Epithelial cell of prostate (primary cell): ENCODE measurements around the gene KISS1R.

ENCODE experiments used
- DNase-seq: peaks from one replicate; pipeline ENCODE4 v3.0.0-alpha.2; 2011; ENCODE audit warnings: low read depth, low spot score
- H3K27ac ChIP-seq: fragments of 450-650 bp; 2 replicates; pipeline ENCODE4 v1.5.1; 2017; ENCODE audit warnings: mild to moderate bottlenecking

KISS1R gene

DNA sequence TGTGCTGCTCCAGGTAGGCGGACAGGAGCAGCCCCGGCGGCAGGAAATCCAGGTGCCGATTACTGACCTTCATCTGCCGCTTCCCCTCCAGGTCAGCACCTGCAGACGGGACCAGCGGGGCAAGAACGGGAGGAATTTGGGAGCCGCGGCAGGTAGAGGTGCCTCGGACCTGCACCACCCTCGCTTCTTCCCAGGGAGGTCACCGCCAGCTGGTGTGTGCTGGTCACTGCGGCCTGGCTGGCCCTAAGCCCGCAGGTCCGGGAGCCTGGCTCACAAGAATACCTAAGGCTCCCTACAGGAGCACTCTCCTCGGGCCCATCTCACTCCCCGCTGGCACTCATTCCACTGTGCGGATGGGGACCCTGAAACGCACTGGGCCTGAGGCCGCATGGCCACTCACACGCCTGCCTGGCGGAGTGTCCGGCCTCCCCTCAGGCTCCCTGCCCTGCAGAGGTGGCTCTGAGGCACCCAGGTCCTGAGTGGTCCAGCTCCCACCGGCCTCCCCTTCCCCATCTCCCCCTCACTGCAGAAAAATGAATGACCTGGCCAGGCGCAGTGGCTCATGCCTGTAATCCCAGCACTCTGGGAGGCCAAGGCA, 19.6 kb upstream of the KISS1R start:
- H3K27ac ChIP-seq: no peak overlapping the region
- no peak for DNase-seq

DNA sequence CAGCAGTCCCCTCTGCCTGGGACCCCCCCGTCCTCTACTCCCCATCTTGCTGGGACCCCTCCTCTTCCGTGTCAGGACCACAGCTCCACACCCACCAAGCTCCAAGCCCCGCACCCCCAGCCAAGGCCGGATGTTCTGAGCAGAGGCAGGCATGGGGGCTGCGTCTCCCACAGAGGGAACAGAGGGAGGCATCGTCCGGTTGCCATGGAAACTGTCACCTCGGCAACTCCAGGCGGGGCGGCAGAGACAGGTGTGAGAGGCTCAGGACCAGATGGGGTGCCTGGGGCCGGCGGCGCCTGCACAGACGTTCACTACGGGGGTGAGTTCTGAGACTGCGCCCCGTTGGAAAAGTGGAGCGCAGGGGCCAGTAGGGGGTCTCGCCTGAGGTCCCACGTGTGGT, 18.5 kb upstream of the KISS1R start:
- DNase-seq: no peak
- no peak overlapping the region for H3K27ac ChIP-seq

GRCh38 chr19:899336-900042, 17.6 kb upstream of the KISS1R start:
- no peak overlapping the region for H3K27ac ChIP-seq

GRCh38 chr19:900043-900301, 17.2 kb upstream of the KISS1R start:
- no peak for DNase-seq
- H3K27ac ChIP-seq: no peak overlapping the region

More at GRCh38 chr19:899336-900042, 17.6 kb upstream of the KISS1R start:
- DNase-seq: no peak

- no peak for DNase-seq
- no peak overlapping the region for H3K27ac ChIP-seq
These were observed 16.6 kb upstream of the KISS1R start for GRCh38 chr19:900302-901111.

DNA sequence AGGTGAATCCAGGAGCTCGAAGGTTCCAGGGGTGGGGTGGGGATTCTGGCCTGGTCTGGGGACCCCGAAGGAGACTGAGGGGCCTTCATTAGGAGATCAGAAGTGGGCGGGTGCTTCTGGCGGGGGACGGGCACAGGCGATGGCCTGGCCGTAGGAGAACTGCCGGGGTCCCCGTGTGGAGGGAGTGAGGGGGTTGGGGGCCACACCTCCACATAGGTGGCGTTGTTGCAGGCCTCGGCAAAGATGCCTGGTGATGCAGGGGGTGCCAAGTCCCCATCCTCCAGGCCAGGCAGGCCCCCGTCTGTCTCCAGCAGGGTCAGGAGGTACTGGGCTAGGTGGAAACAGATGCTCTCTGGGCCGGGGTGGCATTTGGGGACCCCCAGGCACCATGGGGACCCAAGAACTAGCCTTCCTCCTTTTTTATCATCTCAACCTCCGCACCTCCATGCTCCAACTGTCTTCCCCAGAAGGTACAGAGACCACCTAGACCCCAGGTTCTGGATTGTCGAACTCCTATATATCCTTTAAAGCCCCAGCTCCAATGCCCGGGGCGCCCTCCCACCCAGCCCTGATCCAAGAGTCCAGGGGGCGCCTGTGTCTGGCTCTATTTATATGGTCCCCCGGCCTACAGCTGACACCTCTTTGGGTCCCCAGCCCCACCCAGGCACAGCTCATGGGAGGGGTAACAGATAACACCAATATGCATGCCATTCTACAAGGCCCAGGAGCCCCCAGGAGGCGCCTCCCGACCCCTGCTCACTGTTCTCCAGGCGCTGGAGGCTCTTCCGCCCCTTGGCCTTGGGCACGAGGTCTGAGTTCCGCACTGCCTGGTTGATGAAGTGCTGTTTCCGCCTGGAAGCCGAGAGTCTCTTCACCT, 15.7 kb upstream of the KISS1R start:
- no peak for DNase-seq
- no peak overlapping the region for H3K27ac ChIP-seq

DNA sequence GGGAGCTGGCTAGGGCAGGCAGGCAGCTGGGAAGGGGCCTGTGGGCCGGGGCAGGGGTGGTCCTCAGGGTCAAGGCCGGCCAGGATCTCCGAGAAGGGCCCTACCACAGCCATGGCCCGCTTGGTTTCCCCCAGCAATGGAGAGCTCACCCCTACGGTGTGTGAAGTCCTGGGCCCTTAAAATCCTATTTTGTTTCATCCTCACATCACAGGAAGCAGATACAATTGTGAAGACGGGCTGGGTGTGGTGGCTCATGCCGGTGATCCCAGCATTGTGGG, 15.1 kb upstream of the KISS1R start:
- DNase-seq: no peak
- no peak overlapping the region for H3K27ac ChIP-seq

GRCh38 chr19:902446-903226, 14.5 kb upstream of the KISS1R start:
- no peak for DNase-seq
- H3K27ac ChIP-seq: no peak overlapping the region

DNA sequence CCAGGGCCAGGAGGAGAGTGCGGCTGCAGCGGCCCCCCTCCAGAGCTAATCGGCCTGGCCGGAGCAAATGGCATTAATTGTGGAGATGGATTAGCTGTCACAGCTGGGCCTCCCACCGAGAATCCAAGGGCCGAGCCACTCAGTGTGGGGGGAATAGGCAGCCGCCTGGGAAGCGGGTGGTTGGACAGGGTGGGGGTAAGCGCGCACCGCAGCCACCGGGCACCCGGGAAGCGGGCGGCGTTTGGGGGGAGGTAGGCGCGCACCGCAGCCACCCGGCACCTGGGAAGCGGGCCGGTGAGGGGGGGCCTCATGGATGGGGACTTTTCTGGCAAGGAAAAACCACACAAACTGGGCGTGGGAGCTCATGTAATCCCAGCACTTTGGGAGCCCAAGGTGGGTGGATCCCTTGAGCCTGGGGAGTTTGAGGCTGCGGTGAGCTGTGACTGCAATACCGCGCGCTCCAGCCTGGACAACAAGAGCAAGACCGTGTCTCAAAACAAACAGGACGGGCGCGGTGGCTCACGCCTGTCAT, 13.8 kb upstream of the KISS1R start:
- DNase-seq: no peak
- H3K27ac ChIP-seq: no peak overlapping the region

GRCh38 chr19:904545-904944, 12.6 kb upstream of the KISS1R start:
- H3K27ac ChIP-seq: no peak overlapping the region
- DNase-seq: no peak

- no peak overlapping the region for H3K27ac ChIP-seq
- DNase-seq: no peak
These were observed 10.7 kb upstream of the KISS1R start for GRCh38 chr19:906480-906879.

GRCh38 chr19:907183-907853, 9.8 kb upstream of the KISS1R start:
- H3K27ac ChIP-seq: no peak overlapping the region
- no peak for DNase-seq

DNA sequence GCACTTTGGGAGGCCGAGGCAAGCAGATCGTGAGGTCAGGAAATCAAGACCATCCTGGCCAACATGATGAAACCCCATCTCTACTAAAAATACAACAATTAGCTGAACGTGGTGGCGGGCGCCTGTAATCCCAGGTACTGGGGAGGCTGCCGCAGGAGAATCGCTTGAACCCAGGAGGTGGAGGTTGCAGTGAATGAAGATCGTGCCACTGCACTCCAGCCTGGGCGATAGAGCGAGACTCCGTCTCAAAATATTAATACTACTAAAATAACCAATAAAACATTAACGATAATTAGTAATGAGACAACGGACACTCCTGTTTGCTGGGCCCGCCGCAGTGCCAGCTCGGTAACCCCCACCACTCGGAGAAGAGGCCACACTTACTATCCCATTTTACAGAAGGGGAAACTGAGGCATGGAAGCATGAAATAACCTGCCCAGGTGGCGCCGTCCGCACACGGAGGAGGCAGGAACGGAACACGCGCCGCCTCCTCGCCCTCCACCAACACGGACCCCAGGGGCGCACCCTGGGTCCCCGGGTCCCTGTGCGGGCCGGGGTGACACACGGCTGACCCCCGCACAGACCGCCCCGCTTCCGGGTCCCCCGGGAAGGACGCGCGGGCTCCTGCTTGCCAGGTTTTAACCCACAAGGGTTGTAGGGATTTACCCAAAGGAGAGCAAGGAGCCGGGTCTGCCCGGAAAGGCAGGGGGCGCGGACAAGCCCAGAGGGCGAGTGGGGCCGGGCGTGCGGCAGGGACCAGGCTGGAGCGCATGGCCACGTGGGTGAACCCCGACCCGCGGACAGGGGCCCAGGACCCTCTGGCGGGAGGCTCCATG, 5.7 kb upstream of the KISS1R start:
- no peak for DNase-seq
- no peak overlapping the region for H3K27ac ChIP-seq

- peak overlapping the region; percentile 79 for H3K27ac ChIP-seq
- no peak for DNase-seq
These were observed 4.7 kb upstream of the KISS1R start for GRCh38 chr19:912181-913079.

DNA sequence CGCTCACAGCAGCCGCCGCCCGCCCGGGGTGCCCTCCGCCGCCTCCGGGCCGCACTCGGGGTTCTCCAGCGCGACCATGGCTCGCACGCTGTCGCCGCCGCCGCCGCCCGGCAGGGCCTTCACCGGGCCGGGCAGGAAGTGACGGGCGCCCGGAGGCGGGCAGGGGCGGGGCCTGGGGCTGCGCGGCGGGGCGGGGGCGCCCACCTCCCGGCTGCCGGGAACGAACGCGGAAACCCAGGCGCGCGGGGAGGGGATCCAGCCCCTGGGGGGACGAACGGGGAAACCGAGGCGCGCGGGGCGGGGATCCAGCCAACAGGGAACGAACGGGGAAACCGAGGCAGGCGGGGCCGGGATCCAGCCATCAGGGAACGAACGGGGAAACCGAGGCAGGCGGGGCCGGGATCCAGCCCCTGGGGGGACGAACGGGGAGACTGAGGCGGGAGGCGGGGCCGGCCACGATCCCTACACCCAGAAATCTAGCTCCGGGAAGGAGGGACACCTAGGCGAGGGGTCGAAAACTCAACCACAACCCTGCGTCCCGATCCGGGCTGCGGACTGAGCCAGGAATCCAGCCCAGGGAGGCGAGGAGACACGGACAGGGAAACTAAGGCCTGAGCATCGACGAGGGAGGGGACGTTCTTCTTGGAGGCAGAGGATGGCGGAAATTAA, 3.9 kb upstream of the KISS1R start, which contains the start of gene R3HDM4:
Gene R3HDM4 (minus strand): TSS at position 140 of the 669 bp plus-strand sequence. CDS start 62 bp downstream, at position 78.
- peak within 1 kb of the TSS; percentile 79 for H3K27ac ChIP-seq
- DNase-seq: no peak

DNA sequence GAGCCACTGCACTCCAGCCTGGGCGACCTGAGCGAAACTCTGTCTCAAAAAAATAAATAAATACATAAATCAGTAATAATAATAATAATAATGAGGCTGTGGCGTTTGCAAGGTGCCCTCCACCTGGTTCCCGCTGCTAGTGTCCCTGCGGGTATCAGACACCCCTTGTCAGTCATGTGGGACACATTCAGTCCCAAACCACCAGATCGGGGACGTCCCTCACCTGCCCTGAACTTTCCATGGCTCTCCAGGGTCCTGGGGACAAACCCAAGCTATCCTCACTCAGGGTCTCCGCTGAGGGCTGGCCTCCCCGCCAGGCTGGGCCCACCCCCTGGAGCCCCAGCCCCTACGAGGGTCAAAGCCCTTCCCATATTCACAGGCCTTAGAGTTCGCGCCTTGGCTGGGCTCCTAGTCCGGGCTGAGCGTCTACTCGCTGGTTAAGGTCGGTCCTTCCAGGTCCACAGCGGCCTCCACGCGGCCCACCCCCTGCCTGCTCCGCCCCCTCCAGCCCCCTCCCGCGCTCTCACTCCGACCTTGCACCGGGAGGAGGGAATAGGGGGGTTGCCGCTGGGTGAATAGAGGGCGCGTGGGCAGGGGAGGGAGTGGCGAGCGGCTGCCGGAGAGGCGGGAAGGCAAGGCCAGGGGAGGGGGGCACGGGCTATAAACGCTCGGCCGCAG, 349 bp upstream of the KISS1R start:
- DNase-seq: no peak
- no peak overlapping the region for H3K27ac ChIP-seq

DNA sequence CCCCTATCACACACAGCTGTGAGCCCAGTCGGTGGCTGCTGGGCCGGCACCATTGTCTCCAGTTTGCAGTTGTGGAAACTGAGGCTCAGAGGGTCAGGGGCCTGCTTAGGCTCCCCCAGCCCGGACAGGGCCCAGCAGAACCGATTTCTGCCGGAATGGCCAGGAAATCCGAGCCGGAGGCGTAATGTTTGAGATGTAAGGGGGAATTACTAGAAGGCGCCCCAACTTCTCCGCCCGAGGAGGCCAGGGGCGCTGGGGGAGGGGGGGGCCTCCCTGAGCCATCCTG, 962 bp downstream of the KISS1R start:
- H3K27ac ChIP-seq: no peak overlapping the region
- no peak for DNase-seq
